Chondrocyte (in vitro differentiated cells): ENCODE data around the gene RUNX2. TPM values are rescaled to one million over a fixed set of nuclear protein-coding genes. Genes with fewer than 3 reads are reported as not detected.

Experiments used
- DNase-seq: peaks from one replicate; pipeline ENCODE4 v3.0.0; 2021; ENCODE audit warnings: mixed read lengths, low spot score
- H3K27ac Mint-ChIP-seq: one replicate; pipeline ENCODE4 v1.8.0; 2021; ENCODE audit warnings: mild to moderate bottlenecking, moderate library complexity, mixed read lengths; ENCODE audit not compliant: unreplicated experiment
- H3K27me3 Mint-ChIP-seq: 2 replicates; pipeline ENCODE4 v1.8.0; 2021; ENCODE audit warnings: low read depth, mixed read lengths
- H3K36me3 Mint-ChIP-seq: 2 replicates; pipeline ENCODE4 v1.8.0; 2021; ENCODE audit warnings: low read depth, mixed read lengths
- H3K4me1 Mint-ChIP-seq: 2 replicates; pipeline ENCODE4 v1.8.0; 2021; ENCODE audit warnings: low read depth, mild to moderate bottlenecking, mixed read lengths
- H3K4me3 Mint-ChIP-seq: one replicate; pipeline ENCODE4 v1.8.0; 2021; ENCODE audit warnings: mild to moderate bottlenecking, moderate library complexity, mixed read lengths; ENCODE audit not compliant: unreplicated experiment
- H3K9me3 Mint-ChIP-seq: 2 replicates; pipeline ENCODE4 v1.8.0; 2021; ENCODE audit warnings: low read depth, mixed read lengths
- CTCF ChIP-seq: fragments of 200-600 bp; sonication (generic); IDR thresholded peaks from 2 replicates; pipeline ENCODE4 v1.5.0; 2021; ENCODE audit warnings: antibody characterized with exemption, mild to moderate bottlenecking, moderate library complexity
- total RNA-seq: library from RNA; stranded (reverse); gene quantifications from 3 replicates; pipeline ENCODE4 v1.2.1, GENCODE V29; 2021

The RUNX2 gene
- total RNA-seq, 1 donor from 2014 or later, result 12.2 TPM

- H3K27me3 Mint-ChIP-seq, result no peaks in the 10 kb centered on the region
- H3K27ac Mint-ChIP-seq, result no peak overlapping the region
- no peak for TF ChIP-seq CTCF
Measured at GRCh38 chr6:45692021-45692420, 363.9 kb downstream of the RUNX2 start.

GRCh38 chr6:45696738-45697137 lies 368.6 kb downstream of the RUNX2 start:
- Mint-ChIP-seq H3K27me3 (no peaks in the 10 kb centered on the region), H3K9me3 (no peaks in the 10 kb centered on the region), H3K4me3 (no peak overlapping the region), H3K27ac (no peak overlapping the region), H3K36me3 (no peaks in the 10 kb centered on the region), H3K4me1 (peaks cover 7% of the 10 kb centered on the region)
- no peak for TF ChIP-seq CTCF
- DNase-seq, result no peak

More at GRCh38 chr6:45692021-45692420, 363.9 kb downstream of the RUNX2 start:
- Mint-ChIP-seq H3K4me3 (no peak overlapping the region), H3K9me3 (no peaks in the 10 kb centered on the region), H3K4me1 (no peaks in the 10 kb centered on the region), H3K36me3 (no peaks in the 10 kb centered on the region)
- no peak for DNase-seq

- Mint-ChIP-seq H3K4me3 (no peak overlapping the region), H3K27me3 (no peaks in the 10 kb centered on the region), H3K27ac (peak overlapping the region; percentile 27), H3K4me1 (peaks cover 7% of the 10 kb centered on the region), H3K9me3 (no peaks in the 10 kb centered on the region), H3K36me3 (no peaks in the 10 kb centered on the region)
- no peak for DNase-seq
- TF ChIP-seq CTCF, result no peak
Measured at GRCh38 chr6:45697605-45698004, 369.5 kb downstream of the RUNX2 start.

- no peak for TF ChIP-seq CTCF
- no peak overlapping the region for H3K4me3 Mint-ChIP-seq
Measured at GRCh38 chr6:45698046-45698445, 369.9 kb downstream of the RUNX2 start.

GRCh38 chr6:45699663-45700062 lies 371.5 kb downstream of the RUNX2 start:
- TF ChIP-seq CTCF, result no peak
- H3K9me3 Mint-ChIP-seq, result no peaks in the 10 kb centered on the region

More at GRCh38 chr6:45698046-45698445, 369.9 kb downstream of the RUNX2 start:
- H3K27ac Mint-ChIP-seq, result peak overlapping the region; percentile 27
- H3K4me1 Mint-ChIP-seq, result peaks cover 7% of the 10 kb centered on the region
- no peak for DNase-seq
- no peaks in the 10 kb centered on the region for H3K9me3 Mint-ChIP-seq
- H3K27me3 Mint-ChIP-seq, result no peaks in the 10 kb centered on the region
- no peaks in the 10 kb centered on the region for H3K36me3 Mint-ChIP-seq

More at GRCh38 chr6:45699663-45700062, 371.5 kb downstream of the RUNX2 start:
- no peak overlapping the region for H3K27ac Mint-ChIP-seq
- peaks cover 7% of the 10 kb centered on the region for H3K4me1 Mint-ChIP-seq
- no peaks in the 10 kb centered on the region for H3K36me3 Mint-ChIP-seq
- no peak overlapping the region for H3K4me3 Mint-ChIP-seq
- DNase-seq, result no peak
- no peaks in the 10 kb centered on the region for H3K27me3 Mint-ChIP-seq
